ENCODE measurements around the gene RAPGEF3. TPM values are rescaled to one million over a fixed set of nuclear protein-coding genes. Genes with fewer than 3 reads are reported as not detected.

Gene RAPGEF3
- total RNA-seq, 1 donor from 2014 or later = 13.5 TPM

DNA sequence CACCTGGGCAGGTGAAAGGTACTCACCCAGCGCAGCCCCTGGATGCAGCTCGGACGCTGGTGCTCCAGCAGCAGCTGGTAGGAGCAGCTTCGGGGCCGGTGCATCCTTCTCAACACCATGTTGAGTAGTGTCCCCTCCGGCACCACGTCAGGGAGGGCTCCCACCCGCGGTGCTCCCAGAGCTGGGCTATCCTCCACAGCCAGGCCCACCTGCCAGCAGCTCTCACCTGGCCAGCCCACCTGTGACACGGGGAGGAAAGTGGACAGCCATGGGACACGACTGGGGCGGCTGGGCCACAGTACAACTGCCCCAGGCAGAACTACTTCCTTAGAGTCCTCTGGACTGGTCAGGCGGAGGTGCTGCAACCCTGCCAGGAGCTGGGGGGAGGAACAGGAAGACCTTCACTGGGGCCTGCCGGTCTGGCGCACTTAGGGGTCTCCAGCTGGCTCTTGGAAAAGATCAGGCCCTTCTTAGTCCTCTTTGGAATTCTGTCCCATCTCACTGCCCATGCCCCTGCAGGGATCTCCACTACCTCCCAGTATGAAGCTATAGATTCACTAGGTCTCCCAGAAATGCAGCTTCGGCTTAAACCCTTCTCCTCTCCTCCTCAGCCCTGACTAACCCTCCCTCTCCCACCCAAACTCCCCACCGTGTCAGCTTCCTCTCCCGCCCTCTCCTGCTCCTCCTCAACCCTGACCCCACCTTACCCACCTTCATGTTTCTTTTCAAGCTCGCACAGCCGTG is 668 bp downstream of the RAPGEF3 start:
- peak in 1 of 2 donors; percentile 59 for DNase-seq (ENCODE audit: low read depth in 2 of 2)

DNA sequence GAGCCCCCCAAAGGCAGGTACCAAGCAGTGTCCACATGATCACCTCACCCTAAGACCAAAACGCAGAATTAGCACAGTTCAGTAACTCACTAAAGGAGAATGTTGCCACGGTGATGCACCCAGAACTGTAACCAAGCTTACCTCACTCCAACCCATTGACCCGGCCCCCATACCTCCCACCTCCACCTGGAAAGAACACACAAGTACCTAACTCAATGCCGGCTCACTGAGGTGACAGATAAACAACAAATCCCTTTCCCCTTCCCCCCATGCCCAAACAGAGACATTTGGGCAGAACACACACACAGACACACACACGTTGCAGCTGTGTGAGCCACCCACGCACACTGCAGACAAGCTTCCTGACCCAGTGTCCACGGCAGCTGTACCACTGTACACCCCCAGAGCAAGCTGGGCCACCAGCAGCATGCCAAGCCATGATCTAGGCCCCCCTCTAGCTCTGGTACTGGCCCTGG is 1.3 kb downstream of the RAPGEF3 start:
- peak in 1 of 2 donors; percentile 41 for DNase-seq (ENCODE audit: low read depth in 2 of 2)

DNA sequence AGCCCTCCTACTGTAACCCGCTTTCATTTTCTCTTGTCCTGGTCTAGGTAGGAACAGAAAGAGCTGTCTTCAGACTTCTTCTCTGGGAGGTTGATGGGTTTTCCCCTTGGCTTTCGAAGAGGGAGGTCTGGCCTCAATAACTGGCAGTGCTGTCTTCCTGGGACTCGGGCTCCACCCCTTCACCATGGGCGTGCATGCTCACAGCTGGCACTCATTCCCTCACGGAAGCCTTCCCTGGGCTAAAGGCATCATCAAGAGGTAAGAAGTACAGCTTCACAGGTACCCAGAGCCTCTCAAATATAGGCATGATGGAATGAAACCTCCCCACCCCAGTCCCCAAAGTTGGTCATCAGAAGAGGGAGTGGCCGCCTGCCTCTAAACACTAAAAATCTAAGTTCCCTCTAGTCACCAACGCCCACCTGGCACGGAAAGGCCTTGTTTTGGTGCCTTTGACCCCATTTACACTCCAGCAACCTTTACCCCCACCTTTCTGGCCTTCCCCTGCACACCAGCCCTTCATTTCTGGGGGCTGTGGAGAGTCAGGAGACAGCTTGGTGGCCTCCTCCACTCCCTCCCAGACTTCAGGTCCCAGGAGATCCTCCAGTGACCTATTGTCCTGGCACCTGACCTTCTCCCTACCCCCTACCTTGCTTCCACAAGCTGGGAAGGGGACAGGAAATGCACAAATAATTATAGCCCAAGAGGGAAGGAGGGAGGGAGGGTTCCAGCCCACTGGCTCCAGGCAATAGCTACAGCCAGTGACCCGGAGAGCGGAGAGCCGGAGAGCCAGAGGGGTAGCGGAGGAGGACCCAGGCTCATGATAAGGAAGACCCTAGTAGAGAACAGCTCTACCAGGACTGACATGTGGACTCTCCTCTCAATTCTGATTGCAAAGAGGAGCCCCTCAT is 2.8 kb downstream of the RAPGEF3 start:
- no peak for DNase-seq (ENCODE audit: low read depth in 2 of 2)

GRCh38 chr12:47754881-47755280 is 3.8 kb downstream of the RAPGEF3 start:
- DNase-seq (ENCODE audit: low read depth in 2 of 2) = no peak

GRCh38 chr12:47754126-47754525 is 4.6 kb downstream of the RAPGEF3 start:
- DNase-seq (ENCODE audit: low read depth in 2 of 2) = no peak

DNA sequence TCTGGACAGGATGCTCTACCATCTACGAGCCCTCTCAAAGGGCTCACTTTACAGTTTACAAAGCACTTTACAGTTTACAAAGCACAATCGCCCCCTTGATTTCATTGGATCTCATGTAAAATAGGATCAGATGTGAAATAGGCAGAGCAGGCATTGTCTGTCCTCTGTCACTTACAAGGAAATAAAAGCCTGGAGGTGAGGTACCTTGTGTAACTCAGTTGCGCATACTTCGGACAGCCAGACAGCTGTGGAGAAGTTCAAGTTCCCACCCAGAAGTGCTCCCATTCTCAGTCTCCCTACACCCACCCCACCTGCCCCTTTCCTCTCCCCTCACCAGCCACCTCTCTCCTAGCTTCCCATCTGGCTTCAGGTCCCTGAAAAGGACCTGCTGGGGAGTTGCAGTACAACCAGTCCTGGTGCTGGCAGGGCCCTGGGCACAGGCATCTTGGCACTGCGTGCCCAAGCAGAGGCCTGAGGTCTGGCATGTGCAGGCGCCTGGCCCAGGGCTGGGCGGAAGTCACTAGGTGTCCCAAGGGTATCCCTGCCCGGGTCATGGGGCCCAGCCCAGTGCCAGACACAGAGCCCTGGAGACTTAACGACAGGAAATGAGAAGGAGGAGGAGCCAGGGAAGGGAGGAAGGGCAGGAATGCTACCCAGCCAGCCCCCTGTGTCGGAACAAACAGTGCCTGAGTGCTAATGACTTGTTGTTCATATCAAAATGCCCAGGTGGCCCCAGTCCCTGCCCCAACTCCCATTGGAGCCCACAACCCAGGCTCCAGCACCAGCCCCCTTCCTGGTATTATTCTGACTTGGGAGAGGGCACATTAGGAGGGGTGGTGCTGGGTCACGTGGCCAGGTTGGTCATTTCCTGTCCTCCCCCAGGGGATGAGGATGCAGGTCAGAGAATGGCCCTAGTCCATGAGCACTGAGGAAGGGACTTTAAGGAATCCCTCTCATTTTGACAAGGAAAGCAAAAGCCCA is 5.4 kb downstream of the RAPGEF3 start:
- DNase-seq (ENCODE audit: low read depth in 2 of 2) = peak; percentile 64 to 71

DNA sequence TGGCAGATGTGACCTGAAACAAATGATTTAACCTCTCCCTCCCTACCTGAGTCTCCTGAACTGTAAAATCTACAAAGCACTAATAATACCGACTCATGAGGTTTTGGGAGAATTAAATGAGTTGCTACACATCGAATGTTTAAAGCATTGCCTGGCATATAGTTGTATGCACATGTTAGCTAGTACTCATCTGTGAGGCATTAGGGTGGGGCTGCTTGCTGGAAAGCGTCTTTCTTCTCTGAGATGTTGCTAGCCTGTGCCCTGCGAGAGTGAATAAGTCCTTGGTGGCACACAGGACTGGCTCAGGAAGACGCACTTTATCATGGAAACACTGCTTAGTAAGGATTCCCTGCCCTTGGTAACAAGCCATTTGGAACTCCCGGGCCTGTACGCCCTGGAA is 6.1 kb downstream of the RAPGEF3 start:
- no peak for DNase-seq (ENCODE audit: low read depth in 2 of 2)

GRCh38 chr12:47752121-47752520 is 6.6 kb downstream of the RAPGEF3 start:
- no peak for DNase-seq (ENCODE audit: low read depth in 2 of 2)

- DNase-seq (ENCODE audit: low read depth in 2 of 2) = no peak
These were observed 7.1 kb downstream of the RAPGEF3 start for GRCh38 chr12:47751561-47751960.

DNA sequence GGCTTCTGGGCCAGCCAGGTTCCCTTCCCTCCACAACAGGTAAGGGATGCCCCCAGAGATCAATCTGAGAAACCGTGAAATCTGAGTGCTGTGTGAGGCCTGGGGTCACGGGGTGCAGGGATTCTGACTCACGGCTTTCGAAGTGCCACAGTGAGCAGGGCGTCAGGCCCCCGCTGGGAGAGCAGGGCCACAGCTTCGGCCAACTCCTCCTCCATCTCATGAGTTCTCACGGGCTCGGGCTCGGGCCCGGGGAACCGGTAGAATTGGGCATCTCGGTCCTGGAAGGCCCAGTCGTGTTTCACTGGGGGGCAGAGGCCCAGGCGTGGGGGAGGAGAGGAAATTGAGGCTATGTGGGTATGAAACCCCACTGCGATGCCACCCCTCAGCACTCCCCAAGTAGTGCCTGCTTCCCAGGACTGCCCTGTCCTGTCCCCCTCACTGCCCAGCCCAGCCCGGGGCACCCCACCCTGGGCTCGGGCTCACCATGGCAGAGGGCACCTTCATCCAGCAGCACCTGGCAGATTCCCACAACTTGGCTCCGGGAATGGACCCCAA is 7.7 kb downstream of the RAPGEF3 start:
- no peak for DNase-seq (ENCODE audit: low read depth in 2 of 2)

DNA sequence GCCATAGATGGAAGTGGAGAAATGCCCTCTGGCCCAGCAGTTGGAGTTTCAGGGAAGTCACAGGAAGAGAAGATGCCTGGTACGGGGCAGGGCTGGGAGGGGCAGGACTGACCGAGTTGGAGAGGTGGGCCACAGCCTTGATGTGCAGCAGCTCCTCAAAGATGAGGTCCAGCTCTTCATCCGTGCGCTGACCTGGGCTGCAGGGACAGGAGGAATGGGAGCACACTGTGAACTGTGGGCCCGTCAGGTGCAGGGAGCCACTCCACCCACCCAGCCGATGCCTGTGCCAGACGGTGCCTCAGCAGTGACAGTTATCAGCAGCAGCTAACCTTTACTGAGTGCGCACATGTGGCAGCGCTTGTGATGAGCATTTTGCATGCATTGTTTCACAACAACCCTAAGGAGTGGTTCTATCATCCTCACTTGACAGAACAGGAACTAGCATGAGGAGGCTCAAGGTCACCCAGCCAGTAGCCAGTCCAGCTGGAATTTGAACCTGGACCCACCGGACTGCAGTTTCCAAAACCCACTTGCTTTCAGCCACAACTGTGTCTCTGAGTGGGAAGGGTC is 8.4 kb downstream of the RAPGEF3 start:
- DNase-seq (ENCODE audit: low read depth in 2 of 2) = no peak

DNA sequence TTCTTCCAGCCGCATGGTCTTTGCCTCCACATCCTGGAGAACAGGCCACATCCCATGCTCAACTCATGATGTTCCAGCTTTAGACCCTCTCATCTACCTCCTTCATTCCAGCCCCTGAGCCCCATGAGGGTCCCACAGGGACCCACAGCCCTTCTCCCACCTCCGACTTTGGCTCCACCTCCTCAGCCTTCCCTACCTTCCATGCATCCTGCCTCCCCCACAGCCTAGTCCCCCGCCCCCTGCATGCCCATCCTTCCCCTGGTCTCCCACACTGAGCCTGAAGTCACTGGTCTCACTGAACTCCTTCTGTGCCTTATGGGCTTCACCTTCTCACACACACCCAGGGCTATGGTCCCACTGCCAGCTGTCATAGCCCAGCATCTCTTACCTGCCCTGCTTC is 9.8 kb downstream of the RAPGEF3 start:
- DNase-seq (ENCODE audit: low read depth in 2 of 2) = no peak

GRCh38 chr12:47748507-47748828 is 10.2 kb downstream of the RAPGEF3 start:
- DNase-seq (ENCODE audit: low read depth in 2 of 2) = no peak

DNA sequence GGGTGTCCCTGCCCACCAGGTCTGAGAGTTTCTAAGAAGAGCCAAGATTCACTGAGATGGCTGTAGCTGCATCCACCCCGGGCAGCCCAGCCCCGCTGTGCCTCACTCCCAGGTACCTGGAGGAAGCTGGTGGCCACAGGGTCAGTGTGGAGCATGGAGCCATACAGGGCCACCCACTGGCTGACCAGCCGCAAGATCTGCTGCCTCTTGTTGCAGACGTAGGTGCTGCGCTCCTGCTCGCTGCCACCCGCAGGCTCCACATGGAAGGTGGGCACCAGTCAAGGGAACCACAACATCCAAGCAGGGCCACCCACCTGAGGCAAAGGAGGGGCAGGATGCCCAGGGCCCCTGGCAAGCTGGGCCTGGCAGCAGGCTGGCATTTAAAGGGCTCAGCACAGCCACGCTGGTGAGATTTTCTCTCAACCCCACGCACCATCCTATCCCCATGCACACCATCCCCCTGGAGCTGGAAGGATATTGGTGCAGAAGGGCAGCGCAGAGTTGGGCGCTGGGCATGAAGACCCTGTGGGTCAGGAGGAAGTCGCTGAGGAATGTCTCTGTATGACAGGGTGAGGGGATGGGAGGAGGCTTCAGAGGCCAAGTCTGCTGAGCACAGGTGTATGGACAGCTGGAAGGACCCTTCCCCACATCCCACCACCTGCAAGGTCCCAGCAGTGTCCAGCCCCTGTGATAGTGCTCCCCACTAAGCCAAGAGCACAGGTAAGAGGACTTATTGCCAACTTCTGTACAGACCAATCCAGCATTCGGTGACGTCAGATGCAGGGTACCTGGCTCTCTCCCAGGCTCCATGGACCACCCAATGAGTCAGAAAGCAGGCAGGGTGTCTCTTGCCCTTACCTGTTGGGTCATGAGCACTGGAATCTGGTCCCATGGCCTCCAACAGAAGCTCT is 10.8 kb downstream of the RAPGEF3 start:
- no peak for DNase-seq (ENCODE audit: low read depth in 2 of 2)

- DNase-seq (ENCODE audit: low read depth in 2 of 2) = no peak
These were observed 11.6 kb downstream of the RAPGEF3 start for GRCh38 chr12:47747126-47747525.

GRCh38 chr12:47746523-47746922 is 12.2 kb downstream of the RAPGEF3 start:
- DNase-seq (ENCODE audit: low read depth in 2 of 2) = no peak

- DNase-seq (ENCODE audit: low read depth in 2 of 2) = no peak
These were observed 12.6 kb downstream of the RAPGEF3 start for GRCh38 chr12:47746073-47746472.

DNA sequence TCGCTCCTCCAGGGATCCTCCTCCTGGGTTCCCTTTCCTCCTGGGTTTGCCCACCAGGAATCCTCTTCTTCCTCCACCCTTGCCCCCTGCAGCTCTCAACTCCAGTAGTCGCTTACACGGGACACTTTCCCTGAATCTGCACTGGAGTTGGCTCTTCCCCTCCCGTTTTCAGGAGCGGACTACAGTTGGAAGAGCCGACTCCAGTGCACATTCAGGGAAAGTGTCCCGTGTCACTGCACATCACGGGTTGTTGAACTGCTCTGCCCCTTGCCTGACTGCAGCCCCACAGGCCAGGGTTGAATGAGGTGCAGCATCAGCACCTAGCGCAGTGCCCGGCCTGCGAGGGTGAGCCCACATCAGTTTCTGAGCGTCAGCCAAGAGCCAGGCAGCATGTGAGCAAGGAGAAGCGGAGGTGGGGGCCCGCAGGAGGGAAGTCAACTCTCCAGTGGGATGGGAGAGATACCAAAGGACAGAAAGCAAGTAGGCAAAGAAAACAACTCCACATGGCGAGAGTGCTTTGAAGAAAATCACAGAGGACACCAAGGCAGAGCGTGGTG is 13.1 kb downstream of the RAPGEF3 start:
- no peak for DNase-seq (ENCODE audit: low read depth in 2 of 2)

DNA sequence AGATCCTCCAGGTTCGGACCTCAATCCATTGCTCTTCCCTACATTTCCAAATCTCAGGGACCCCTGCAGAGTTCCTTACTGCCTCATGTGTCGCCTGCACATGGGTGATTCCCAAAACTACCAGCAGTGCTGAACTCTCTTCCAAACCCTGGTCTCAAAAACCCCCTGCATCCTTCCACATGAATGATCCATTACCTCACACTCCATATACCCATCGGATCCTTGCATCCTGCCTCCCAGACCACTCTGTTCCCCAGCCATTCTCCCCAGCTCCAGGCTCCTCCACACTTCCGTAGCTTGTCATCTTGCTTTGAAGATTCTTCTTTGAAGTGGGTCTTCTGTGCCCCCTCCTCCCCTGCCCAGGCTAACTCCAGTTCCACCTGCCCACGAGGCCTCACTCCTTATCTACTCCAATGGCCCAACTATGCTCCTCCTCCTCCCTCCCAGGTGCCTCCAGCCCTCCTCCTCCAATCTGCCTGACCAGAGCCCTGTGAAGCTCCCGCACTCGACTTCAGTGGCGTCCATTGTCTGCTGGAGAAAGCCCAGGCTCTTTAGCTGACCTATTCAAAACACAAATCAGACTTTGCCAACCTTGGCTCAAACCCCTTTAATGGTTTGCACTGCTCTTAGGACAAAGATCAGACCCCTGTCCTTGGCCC is 13.8 kb downstream of the RAPGEF3 start:
- no peak for DNase-seq (ENCODE audit: low read depth in 2 of 2)

Data from dermis microvascular lymphatic vessel endothelial cell (primary cell).